ENCODE results near the gene RNF2.

- TF ChIP-seq CTCF (IDR thresholded peaks at IDR 0.05; ENCODE audit: low read length) (no peak), EZH2 (IDR thresholded peaks at IDR 0.05; ENCODE audit: borderline replicate concordance, low read length) (no peak)
Observed at GRCh38 chr1:185041742-185042141, 3.6 kb upstream of the RNF2 start.

Data from OCI-LY1 (cell line).